Measurements from ENCODE around the gene DYNLL2. TPM values are rescaled to one million over a fixed set of nuclear protein-coding genes. Genes with fewer than 3 reads are reported as not detected.

DYNLL2 gene
- polyA plus RNA-seq, 2 of the 4 experiments (the other 2 are of a cell fraction), result 19.6 to 33.7 TPM

- ChIA-PET CTCF (interaction anchor here (1.0 to 1.1 kb wide), 4 partner anchors 10 to 123 kb away, joined by 3 to 4 read pairs (median 4); no protein-coding TSS in a partner anchor), POLR2A (no interaction called here)
- no peak for TF ChIP-seq CEBPB (IDR thresholded peaks at IDR 0.05)
- TF ChIP-seq, protein P1, sequence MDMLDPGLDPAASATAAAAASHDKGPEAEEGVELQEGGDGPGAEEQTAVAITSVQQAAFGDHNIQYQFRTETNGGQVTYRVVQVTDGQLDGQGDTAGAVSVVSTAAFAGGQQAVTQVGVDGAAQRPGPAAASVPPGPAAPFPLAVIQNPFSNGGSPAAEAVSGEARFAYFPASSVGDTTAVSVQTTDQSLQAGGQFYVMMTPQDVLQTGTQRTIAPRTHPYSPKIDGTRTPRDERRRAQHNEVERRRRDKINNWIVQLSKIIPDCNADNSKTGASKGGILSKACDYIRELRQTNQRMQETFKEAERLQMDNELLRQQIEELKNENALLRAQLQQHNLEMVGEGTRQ (IDR thresholded peaks at IDR 0.05), result no peak
- TF ChIP-seq CHD2 (IDR thresholded peaks at IDR 0.05; ENCODE audit: low read length, partially characterized antibody), result no peak
- TF ChIP-seq FOSB (CRISPR knock-in tag; IDR thresholded peaks at IDR 0.05), result no peak
- ATAC-seq (no peak), DNase-seq (ENCODE audit: low read depth in 1 of 2, low spot score in 1 of 2) (no peak), FAIRE-seq (no peak)
- Histone ChIP-seq H3K4me2 (no peak overlapping the region), H3K4me1 (no peaks in the 10 kb centered on the region), H3K9me3 (no peaks in the 10 kb centered on the region), H3K4me3 (no peak overlapping the region), H3K27ac (no peak overlapping the region)
- WGBS (ENCODE audit: missing lambda C conversion rate), result 68% methylated on average over 4 of the region's 4 CpGs
Observed at GRCh38 chr17:58049533-58049932, 33.7 kb upstream of the DYNLL2 start.

- CTCF ChIA-PET, result interaction anchor here (0.6 to 1.2 kb wide), 3 partner anchors 10 to 217 kb away, joined by 3 read pairs; no protein-coding TSS in a partner anchor
- no peak overlapping the region for H3K4me3 ChIP-seq
- H3K9me3 ChIP-seq, result no peaks in the 10 kb centered on the region
- no peak overlapping the region for H3K4me2 ChIP-seq
- TF ChIP-seq RAD21 (conservative IDR thresholded peaks at IDR 0.05 in 1 of 2, IDR thresholded peaks at IDR 0.05 in 1 of 2), result no peak
- no peak for TF ChIP-seq CBX2 (IDR thresholded peaks at IDR 0.05; ENCODE audit: borderline replicate concordance, low read depth)
- TF ChIP-seq, protein P2, sequence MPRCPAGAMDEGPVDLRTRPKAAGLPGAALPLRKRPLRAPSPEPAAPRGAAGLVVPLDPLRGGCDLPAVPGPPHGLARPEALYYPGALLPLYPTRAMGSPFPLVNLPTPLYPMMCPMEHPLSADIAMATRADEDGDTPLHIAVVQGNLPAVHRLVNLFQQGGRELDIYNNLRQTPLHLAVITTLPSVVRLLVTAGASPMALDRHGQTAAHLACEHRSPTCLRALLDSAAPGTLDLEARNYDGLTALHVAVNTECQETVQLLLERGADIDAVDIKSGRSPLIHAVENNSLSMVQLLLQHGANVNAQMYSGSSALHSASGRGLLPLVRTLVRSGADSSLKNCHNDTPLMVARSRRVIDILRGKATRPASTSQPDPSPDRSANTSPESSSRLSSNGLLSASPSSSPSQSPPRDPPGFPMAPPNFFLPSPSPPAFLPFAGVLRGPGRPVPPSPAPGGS (IDR thresholded peaks at IDR 0.05), result no peak
- no peak for TF ChIP-seq EHF (CRISPR knock-in tag; IDR thresholded peaks at IDR 0.05)
- TF ChIP-seq SMC3 (IDR thresholded peaks at IDR 0.05), result no peak
- no peak for TF ChIP-seq NFE2L2 (conservative IDR thresholded peaks at IDR 0.05; ENCODE audit: low read length)
- no peak for TF ChIP-seq MAX (IDR thresholded peaks at IDR 0.05)
- no peak for TF ChIP-seq HOXA7 (CRISPR knock-in tag; IDR thresholded peaks at IDR 0.05)
- TF ChIP-seq CEBPB (IDR thresholded peaks at IDR 0.05), result no peak
- TF ChIP-seq ELK1 (IDR thresholded peaks at IDR 0.05; ENCODE audit: low read depth, low read length), result no peak
- TF ChIP-seq, protein P3, sequence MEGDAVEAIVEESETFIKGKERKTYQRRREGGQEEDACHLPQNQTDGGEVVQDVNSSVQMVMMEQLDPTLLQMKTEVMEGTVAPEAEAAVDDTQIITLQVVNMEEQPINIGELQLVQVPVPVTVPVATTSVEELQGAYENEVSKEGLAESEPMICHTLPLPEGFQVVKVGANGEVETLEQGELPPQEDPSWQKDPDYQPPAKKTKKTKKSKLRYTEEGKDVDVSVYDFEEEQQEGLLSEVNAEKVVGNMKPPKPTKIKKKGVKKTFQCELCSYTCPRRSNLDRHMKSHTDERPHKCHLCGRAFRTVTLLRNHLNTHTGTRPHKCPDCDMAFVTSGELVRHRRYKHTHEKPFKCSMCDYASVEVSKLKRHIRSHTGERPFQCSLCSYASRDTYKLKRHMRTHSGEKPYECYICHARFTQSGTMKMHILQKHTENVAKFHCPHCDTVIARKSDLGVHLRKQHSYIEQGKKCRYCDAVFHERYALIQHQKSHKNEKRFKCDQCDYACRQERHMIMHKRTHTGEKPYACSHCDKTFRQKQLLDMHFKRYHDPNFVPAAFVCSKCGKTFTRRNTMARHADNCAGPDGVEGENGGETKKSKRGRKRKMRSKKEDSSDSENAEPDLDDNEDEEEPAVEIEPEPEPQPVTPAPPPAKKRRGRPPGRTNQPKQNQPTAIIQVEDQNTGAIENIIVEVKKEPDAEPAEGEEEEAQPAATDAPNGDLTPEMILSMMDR (IDR thresholded peaks at IDR 0.05), result no peak
- TF ChIP-seq KDM1A (IDR thresholded peaks at IDR 0.05; ENCODE audit: low read depth), result no peak
- TF ChIP-seq NPAS2 (CRISPR knock-in tag; IDR thresholded peaks at IDR 0.05; ENCODE audit: borderline replicate concordance), result no peak
- TF ChIP-seq PHF8 (IDR thresholded peaks at IDR 0.05; ENCODE audit: borderline replicate concordance, low read depth), result no peak
- TF ChIP-seq GATA3 (IDR thresholded peaks at IDR 0.05; ENCODE audit: borderline replicate concordance), result no peak
- no peak overlapping the region for H3K27ac ChIP-seq
- POLR2A ChIA-PET, result no interaction called here
- WGBS (ENCODE audit: missing lambda C conversion rate), result 95% methylated on average over 2 of the region's 2 CpGs
- H3K4me1 ChIP-seq, result no peaks in the 10 kb centered on the region
- FAIRE-seq (no peak), DNase-seq (ENCODE audit: low read depth in 1 of 2, low spot score in 1 of 2) (no peak), ATAC-seq (no peak; a peak in 1 of 6 replicates)
Observed at GRCh38 chr17:58050966-58051365, 32.3 kb upstream of the DYNLL2 start.

- ChIA-PET CTCF (interaction anchor here (0.8 to 1.3 kb wide), 4 partner anchors 15 to 218 kb away, joined by 3 to 5 read pairs (median 3); no protein-coding TSS in a partner anchor), POLR2A (no interaction called here)
- 86% methylated on average over 1 of the region's 1 CpG for WGBS (ENCODE audit: missing lambda C conversion rate)
- Histone ChIP-seq H3K4me2 (no peak overlapping the region), H3K9me3 (no peaks in the 10 kb centered on the region), H3K27ac (no peak overlapping the region), H3K4me3 (no peak overlapping the region), H3K4me1 (no peaks in the 10 kb centered on the region)
- FAIRE-seq (no peak), ATAC-seq (no peak), DNase-seq (ENCODE audit: low read depth in 1 of 2, low spot score in 1 of 2) (no peak)
- TF ChIP-seq CBX2 (IDR thresholded peaks at IDR 0.05; ENCODE audit: borderline replicate concordance, low read depth), result no peak
- no peak for TF ChIP-seq RFX5 (IDR thresholded peaks at IDR 0.05)
- no peak for TF ChIP-seq ATOH8 (CRISPR knock-in tag; IDR thresholded peaks at IDR 0.05; ENCODE audit: low read depth)
- TF ChIP-seq, protein P1 (IDR thresholded peaks at IDR 0.05), result no peak
- TF ChIP-seq, protein P3 (IDR thresholded peaks at IDR 0.05), result no peak
- no peak for TF ChIP-seq NFE2L2 (conservative IDR thresholded peaks at IDR 0.05; ENCODE audit: low read length)
- TF ChIP-seq CBX8 (IDR thresholded peaks at IDR 0.05), result no peak
Observed at GRCh38 chr17:58051468-58051867, 31.8 kb upstream of the DYNLL2 start.
